ENCODE measurements around the gene CATSPERZ. TPM values are rescaled to one million over a fixed set of nuclear protein-coding genes. Genes with fewer than 3 reads are reported as not detected.

Gene CATSPERZ
- total RNA-seq, 4 donors from 2014 or later: not detected

- Histone ChIP-seq H3K36me3 (peaks cover 41% of the 10 kb centered on the region), H3K27me3 (no peaks in the 10 kb centered on the region), H3K9me3 (no peaks in the 10 kb centered on the region), H3K4me3 (peak within 1 kb of the TSS; percentile 88), H3K4me1 (peaks cover 71% of the 10 kb centered on the region), H3K27ac (peak within 1 kb of the TSS; percentile 99)
- WGBS: 0% methylated on average over 21 of the region's 43 CpGs
- TF ChIP-seq POLR2AphosphoS5 (IDR thresholded peaks at IDR 0.05): peak in 2 of 3 donors; percentile 57 to 91
- TF ChIP-seq EP300 (IDR thresholded peaks at IDR 0.05): no peak
- peak in 1 of 2 donors; percentile 48 for TF ChIP-seq POLR2A (IDR thresholded peaks at IDR 0.05)
- no peak for TF ChIP-seq CTCF (IDR thresholded peaks at IDR 0.05)
- DNase-seq (ENCODE audit: low spot score in 2 of 2): peak; percentile 98 to 99
Observed at GRCh38 chr11:64317325-64317960, 17.3 kb downstream of the CATSPERZ start, which contains the start of gene TRMT112. TRMT112 (minus strand) TSS chr11:64317559; CDS start chr11:64317526, 33 bp downstream.

GRCh38 chr11:64317961-64318765 lies 18.0 kb downstream of the CATSPERZ start, which contains the start of gene PRDX5:
PRDX5 (plus strand) TSS chr11:64318121; CDS start chr11:64318216, 95 bp downstream.
- TF ChIP-seq EP300 (IDR thresholded peaks at IDR 0.05) (no peak), POLR2A (IDR thresholded peaks at IDR 0.05) (peak in 1 of 2 donors; percentile 51), CTCF (IDR thresholded peaks at IDR 0.05) (peak in 1 of 2 donors; percentile 34), POLR2AphosphoS5 (IDR thresholded peaks at IDR 0.05) (peak in 1 of 3 donors; percentile 57)
- peaks cover 48% of the 10 kb centered on the region for H3K36me3 ChIP-seq
- H3K27ac ChIP-seq: peak within 1 kb of the TSS; percentile 99
- WGBS: 0% methylated on average over 24 of the region's 61 CpGs
- no peaks in the 10 kb centered on the region for H3K27me3 ChIP-seq
- DNase-seq (ENCODE audit: low spot score in 2 of 2): peak; percentile 98 to 99
- H3K9me3 ChIP-seq: no peaks in the 10 kb centered on the region
- peaks cover 69% of the 10 kb centered on the region for H3K4me1 ChIP-seq
- H3K4me3 ChIP-seq: peak within 1 kb of the TSS; percentile 88

GRCh38 chr11:64318766-64319761 lies 18.9 kb downstream of the CATSPERZ start:
- H3K27me3 ChIP-seq: no peaks in the 10 kb centered on the region
- H3K4me1 ChIP-seq: peaks cover 64% of the 10 kb centered on the region
- DNase-seq (ENCODE audit: low spot score in 2 of 2): no peak
- H3K36me3 ChIP-seq: peaks cover 48% of the 10 kb centered on the region
- peak overlapping the region; percentile 88 for H3K4me3 ChIP-seq
- H3K9me3 ChIP-seq: no peaks in the 10 kb centered on the region
- TF ChIP-seq CTCF (IDR thresholded peaks at IDR 0.05) (no peak), POLR2A (IDR thresholded peaks at IDR 0.05) (no peak), EP300 (IDR thresholded peaks at IDR 0.05) (no peak), POLR2AphosphoS5 (IDR thresholded peaks at IDR 0.05) (no peak)
- 15% methylated on average over 14 of the region's 19 CpGs for WGBS
- H3K27ac ChIP-seq: peak overlapping the region; percentile 99

GRCh38 chr11:64320556-64320955 lies 20.4 kb downstream of the CATSPERZ start:
- peaks cover 68% of the 10 kb centered on the region for H3K4me1 ChIP-seq
- no peak for DNase-seq (ENCODE audit: low spot score in 2 of 2)
- no peak for TF ChIP-seq POLR2A (IDR thresholded peaks at IDR 0.05)
- no peak for TF ChIP-seq CTCF (IDR thresholded peaks at IDR 0.05)
- TF ChIP-seq EP300 (IDR thresholded peaks at IDR 0.05): no peak
- no peak for TF ChIP-seq POLR2AphosphoS5 (IDR thresholded peaks at IDR 0.05)
- no peaks in the 10 kb centered on the region for H3K9me3 ChIP-seq
- H3K27me3 ChIP-seq: no peaks in the 10 kb centered on the region
- 98% methylated on average over 7 of the region's 7 CpGs for WGBS
- no peak overlapping the region for H3K4me3 ChIP-seq
- H3K27ac ChIP-seq: no peak overlapping the region
- H3K36me3 ChIP-seq: peaks cover 33% of the 10 kb centered on the region
